ENCODE data around the gene UGGT1. TPM values are rescaled to one million over a fixed set of nuclear protein-coding genes. Genes with fewer than 3 reads are reported as not detected.

The UGGT1 gene
- total and polyA plus RNA-seq, 4 donors: 6.7 to 74.7 (median 32.4) TPM

DNA sequence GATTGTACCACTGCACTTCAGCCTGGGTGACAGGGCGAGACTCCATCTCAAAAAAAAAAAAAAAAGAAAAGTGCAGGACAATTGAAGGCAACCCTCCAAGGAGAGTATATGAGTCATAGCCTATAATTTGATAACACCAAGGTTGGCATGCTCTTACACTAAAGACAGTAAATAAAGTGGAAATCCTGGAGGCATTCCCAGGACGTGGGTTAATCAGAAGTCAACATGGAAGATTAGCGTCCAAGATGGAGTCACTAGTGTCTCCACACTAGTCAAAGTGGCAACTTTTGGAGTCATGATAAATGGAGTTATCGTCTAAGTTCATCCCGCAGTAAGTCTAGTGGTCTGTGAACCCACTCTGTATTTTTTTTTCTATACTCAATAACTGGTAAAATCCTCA lies 21.2 kb upstream of the UGGT1 start (continued):
- TF ChIP-seq, protein P1, sequence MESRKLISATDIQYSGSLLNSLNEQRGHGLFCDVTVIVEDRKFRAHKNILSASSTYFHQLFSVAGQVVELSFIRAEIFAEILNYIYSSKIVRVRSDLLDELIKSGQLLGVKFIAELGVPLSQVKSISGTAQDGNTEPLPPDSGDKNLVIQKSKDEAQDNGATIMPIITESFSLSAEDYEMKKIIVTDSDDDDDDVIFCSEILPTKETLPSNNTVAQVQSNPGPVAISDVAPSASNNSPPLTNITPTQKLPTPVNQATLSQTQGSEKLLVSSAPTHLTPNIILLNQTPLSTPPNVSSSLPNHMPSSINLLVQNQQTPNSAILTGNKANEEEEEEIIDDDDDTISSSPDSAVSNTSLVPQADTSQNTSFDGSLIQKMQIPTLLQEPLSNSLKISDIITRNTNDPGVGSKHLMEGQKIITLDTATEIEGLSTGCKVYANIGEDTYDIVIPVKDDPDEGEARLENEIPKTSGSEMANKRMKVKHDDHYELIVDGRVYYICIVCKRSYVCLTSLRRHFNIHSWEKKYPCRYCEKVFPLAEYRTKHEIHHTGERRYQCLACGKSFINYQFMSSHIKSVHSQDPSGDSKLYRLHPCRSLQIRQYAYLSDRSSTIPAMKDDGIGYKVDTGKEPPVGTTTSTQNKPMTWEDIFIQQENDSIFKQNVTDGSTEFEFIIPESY (IDR thresholded peaks at IDR 0.05): no peak
- TF ChIP-seq HNF4G (IDR thresholded peaks at IDR 0.05): no peak
- TF ChIP-seq FOXA1 (IDR thresholded peaks at IDR 0.05): no peak
- TF ChIP-seq RAD21 (IDR thresholded peaks at IDR 0.05): no peak
- TF ChIP-seq SP1 (IDR thresholded peaks at IDR 0.05): no peak
- TF ChIP-seq TAF1 (conservative IDR thresholded peaks at IDR 0.05): no peak

DNA sequence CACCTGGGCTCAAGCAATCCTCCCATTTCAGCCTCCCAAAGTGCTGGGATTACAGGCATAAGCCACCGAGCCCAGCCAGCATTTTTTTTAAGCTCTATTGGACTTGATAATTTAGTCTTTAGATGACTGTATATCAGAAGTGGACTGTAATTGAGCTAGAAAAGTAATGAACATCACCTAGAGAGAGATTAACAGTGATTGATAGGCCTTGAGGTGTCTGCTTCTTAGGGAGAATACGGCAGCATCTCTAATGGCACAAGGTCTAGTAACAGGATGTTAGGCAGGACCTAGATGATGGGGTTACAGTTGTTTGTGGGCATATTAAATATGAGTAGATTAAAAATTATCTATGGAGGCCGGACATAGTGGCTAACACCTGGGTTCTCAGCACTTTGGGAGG lies 17.7 kb upstream of the UGGT1 start:
- Histone ChIP-seq H3K4me3 (ENCODE audit: low read depth in 1 of 3, low read length in 3 of 3) (no peak overlapping the region), H3K4me1 (ENCODE audit: control insufficient read depth in 4 of 4, insufficient read depth in 4 of 4, low read length in 3 of 4) (no peaks in the 10 kb centered on the region), H3K9me3 (ENCODE audit: control insufficient read depth in 4 of 4, low read length in 3 of 4) (no peaks in the 10 kb centered on the region), H3K27me3 (ENCODE audit: control insufficient read depth in 4 of 4, insufficient read depth in 4 of 4, low read length in 3 of 4) (no peaks in the 10 kb centered on the region), H3K36me3 (ENCODE audit: control insufficient read depth in 4 of 4, insufficient read depth in 3 of 4, low read depth in 1 of 4, low read length in 3 of 4) (no peaks in the 10 kb centered on the region), H3K9ac (ENCODE audit: low read depth in 1 of 2, low read length in 2 of 2) (no peak overlapping the region), H3K27ac (ENCODE audit: low read depth in 1 of 2, low read length in 2 of 2) (no peak overlapping the region)
- DNase-seq (ENCODE audit: low spot score): no peak
- WGBS: 86% methylated on average over 3 of the region's 3 CpGs
- TF ChIP-seq, protein P2, sequence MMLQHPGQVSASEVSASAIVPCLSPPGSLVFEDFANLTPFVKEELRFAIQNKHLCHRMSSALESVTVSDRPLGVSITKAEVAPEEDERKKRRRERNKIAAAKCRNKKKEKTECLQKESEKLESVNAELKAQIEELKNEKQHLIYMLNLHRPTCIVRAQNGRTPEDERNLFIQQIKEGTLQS (IDR thresholded peaks at IDR 0.05): no peak
- no peak for TF ChIP-seq HNF4G (IDR thresholded peaks at IDR 0.05)
- TF ChIP-seq TAF1 (conservative IDR thresholded peaks at IDR 0.05): no peak
- no peak for TF ChIP-seq YY1 (IDR thresholded peaks at IDR 0.05)
- no peak for TF ChIP-seq GABPA (IDR thresholded peaks at IDR 0.05 in 1 of 2, conservative IDR thresholded peaks at IDR 0.05 in 1 of 2)
- TF ChIP-seq RXRA (IDR thresholded peaks at IDR 0.05): no peak
- no peak for TF ChIP-seq FOXA2 (IDR thresholded peaks at IDR 0.05)
- TF ChIP-seq SP1 (IDR thresholded peaks at IDR 0.05): no peak
- no peak for TF ChIP-seq JUND (IDR thresholded peaks at IDR 0.05)
- TF ChIP-seq HNF4A (conservative IDR thresholded peaks at IDR 0.05): no peak
- TF ChIP-seq, protein P1 (IDR thresholded peaks at IDR 0.05): no peak
- TF ChIP-seq, protein P3, sequence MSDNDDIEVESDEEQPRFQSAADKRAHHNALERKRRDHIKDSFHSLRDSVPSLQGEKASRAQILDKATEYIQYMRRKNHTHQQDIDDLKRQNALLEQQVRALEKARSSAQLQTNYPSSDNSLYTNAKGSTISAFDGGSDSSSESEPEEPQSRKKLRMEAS (IDR thresholded peaks at IDR 0.05): no peak
- no peak for TF ChIP-seq NR2F2 (IDR thresholded peaks at IDR 0.05)
- no peak for TF ChIP-seq RAD21 (IDR thresholded peaks at IDR 0.05)
- TF ChIP-seq, protein P4, sequence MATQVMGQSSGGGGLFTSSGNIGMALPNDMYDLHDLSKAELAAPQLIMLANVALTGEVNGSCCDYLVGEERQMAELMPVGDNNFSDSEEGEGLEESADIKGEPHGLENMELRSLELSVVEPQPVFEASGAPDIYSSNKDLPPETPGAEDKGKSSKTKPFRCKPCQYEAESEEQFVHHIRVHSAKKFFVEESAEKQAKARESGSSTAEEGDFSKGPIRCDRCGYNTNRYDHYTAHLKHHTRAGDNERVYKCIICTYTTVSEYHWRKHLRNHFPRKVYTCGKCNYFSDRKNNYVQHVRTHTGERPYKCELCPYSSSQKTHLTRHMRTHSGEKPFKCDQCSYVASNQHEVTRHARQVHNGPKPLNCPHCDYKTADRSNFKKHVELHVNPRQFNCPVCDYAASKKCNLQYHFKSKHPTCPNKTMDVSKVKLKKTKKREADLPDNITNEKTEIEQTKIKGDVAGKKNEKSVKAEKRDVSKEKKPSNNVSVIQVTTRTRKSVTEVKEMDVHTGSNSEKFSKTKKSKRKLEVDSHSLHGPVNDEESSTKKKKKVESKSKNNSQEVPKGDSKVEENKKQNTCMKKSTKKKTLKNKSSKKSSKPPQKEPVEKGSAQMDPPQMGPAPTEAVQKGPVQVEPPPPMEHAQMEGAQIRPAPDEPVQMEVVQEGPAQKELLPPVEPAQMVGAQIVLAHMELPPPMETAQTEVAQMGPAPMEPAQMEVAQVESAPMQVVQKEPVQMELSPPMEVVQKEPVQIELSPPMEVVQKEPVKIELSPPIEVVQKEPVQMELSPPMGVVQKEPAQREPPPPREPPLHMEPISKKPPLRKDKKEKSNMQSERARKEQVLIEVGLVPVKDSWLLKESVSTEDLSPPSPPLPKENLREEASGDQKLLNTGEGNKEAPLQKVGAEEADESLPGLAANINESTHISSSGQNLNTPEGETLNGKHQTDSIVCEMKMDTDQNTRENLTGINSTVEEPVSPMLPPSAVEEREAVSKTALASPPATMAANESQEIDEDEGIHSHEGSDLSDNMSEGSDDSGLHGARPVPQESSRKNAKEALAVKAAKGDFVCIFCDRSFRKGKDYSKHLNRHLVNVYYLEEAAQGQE (IDR thresholded peaks at IDR 0.05): no peak
- TF ChIP-seq, protein P5, sequence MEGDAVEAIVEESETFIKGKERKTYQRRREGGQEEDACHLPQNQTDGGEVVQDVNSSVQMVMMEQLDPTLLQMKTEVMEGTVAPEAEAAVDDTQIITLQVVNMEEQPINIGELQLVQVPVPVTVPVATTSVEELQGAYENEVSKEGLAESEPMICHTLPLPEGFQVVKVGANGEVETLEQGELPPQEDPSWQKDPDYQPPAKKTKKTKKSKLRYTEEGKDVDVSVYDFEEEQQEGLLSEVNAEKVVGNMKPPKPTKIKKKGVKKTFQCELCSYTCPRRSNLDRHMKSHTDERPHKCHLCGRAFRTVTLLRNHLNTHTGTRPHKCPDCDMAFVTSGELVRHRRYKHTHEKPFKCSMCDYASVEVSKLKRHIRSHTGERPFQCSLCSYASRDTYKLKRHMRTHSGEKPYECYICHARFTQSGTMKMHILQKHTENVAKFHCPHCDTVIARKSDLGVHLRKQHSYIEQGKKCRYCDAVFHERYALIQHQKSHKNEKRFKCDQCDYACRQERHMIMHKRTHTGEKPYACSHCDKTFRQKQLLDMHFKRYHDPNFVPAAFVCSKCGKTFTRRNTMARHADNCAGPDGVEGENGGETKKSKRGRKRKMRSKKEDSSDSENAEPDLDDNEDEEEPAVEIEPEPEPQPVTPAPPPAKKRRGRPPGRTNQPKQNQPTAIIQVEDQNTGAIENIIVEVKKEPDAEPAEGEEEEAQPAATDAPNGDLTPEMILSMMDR (IDR thresholded peaks at IDR 0.05; ENCODE audit: low read depth, low read length, missing input control): no peak
- no peak for TF ChIP-seq FOXA1 (IDR thresholded peaks at IDR 0.05)
- no peak for TF ChIP-seq EGR1 (IDR thresholded peaks at IDR 0.05; ENCODE audit: low read depth in 2 of 2)

All from liver (tissue), 9 donors.